Measurements from ENCODE around the gene RBBP8NL. TPM values are rescaled to one million over a fixed set of nuclear protein-coding genes. Genes with fewer than 3 reads are reported as not detected.

Gene RBBP8NL
- polyA plus RNA-seq, 3 donors, result not detected

DNA sequence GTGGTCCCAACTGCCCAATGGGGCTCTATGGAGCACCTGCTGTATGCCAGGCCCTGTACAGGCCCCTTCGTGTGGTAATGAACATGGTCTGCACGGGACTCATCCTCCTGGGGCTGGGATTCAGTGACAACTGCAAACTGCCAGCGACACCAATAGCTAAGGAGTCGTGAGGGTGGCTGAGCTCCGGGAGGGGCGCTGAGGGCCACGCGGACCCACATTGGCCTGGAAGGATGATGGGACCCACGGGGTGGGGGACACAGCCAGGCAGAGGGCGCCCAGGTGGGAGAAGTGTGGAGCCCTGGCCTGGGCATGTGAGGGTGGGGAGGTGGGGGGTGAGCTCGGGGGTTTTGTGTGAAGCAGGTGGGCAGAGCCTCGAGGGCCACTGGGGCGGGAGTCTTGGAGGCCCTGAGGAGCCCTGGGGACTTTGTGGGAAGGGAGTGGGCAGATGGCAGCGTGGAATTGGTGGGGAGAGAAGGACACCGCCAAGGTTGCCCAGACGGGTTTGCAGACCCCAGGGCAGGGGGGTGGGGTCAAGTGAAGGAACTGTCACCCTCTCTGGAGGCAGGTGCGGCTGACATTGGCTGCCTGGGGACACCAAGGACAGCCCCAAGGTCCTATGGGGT, 26.0 kb upstream of the RBBP8NL start:
- Mint-ChIP-seq H3K36me3 (no peaks in the 10 kb centered on the region), H3K4me1 (no peaks in the 10 kb centered on the region), H3K27ac (no peak overlapping the region), H3K9me3 (peaks cover 0 to 2% (median 0%) of the 10 kb centered on the region in 7 donors), H3K27me3 (ENCODE audit: low read depth in 3 of 3) (peaks cover 2 to 18% (median 7%) of the 10 kb centered on the region in 3 donors), H3K4me3 (no peak overlapping the region)
- no peak overlapping the region for H3K9ac ChIP-seq (ENCODE audit: insufficient read depth, low read length, poor library complexity, severe bottlenecking)
- WGBS (ENCODE audit: insufficient coverage), result 82% methylated on average over 16 of the region's 17 CpGs
- no peak overlapping the region for H3K4me3 ChIP-seq (replicated peaks in 1 of 3; ENCODE audit: low read depth in 2 of 3, low read length in 3 of 3)
- H3K9me3 ChIP-seq (replicated peaks in 1 of 2; ENCODE audit: control insufficient read depth in 1 of 2, insufficient read depth in 1 of 2, low read length in 2 of 2), result no peaks in the 10 kb centered on the region
- no peaks in the 10 kb centered on the region for H4K20me1 ChIP-seq (ENCODE audit: insufficient read depth, low read length)
- no peaks in the 10 kb centered on the region for H3K27me3 ChIP-seq (ENCODE audit: control insufficient read depth in 2 of 2, insufficient read depth in 2 of 2, low read length in 2 of 2)
- no peak overlapping the region for H2AFZ ChIP-seq (ENCODE audit: insufficient read depth, low read depth, low read length, poor library complexity, severe bottlenecking)
- no peak for DNase-seq
- no peaks in the 10 kb centered on the region for H3K79me2 ChIP-seq (ENCODE audit: insufficient read depth, low read length)
- H3K36me3 ChIP-seq (replicated peaks in 1 of 2; ENCODE audit: control insufficient read depth in 1 of 2, insufficient read depth in 2 of 2, low read length in 2 of 2), result no peaks in the 10 kb centered on the region
- TF ChIP-seq, protein P1, sequence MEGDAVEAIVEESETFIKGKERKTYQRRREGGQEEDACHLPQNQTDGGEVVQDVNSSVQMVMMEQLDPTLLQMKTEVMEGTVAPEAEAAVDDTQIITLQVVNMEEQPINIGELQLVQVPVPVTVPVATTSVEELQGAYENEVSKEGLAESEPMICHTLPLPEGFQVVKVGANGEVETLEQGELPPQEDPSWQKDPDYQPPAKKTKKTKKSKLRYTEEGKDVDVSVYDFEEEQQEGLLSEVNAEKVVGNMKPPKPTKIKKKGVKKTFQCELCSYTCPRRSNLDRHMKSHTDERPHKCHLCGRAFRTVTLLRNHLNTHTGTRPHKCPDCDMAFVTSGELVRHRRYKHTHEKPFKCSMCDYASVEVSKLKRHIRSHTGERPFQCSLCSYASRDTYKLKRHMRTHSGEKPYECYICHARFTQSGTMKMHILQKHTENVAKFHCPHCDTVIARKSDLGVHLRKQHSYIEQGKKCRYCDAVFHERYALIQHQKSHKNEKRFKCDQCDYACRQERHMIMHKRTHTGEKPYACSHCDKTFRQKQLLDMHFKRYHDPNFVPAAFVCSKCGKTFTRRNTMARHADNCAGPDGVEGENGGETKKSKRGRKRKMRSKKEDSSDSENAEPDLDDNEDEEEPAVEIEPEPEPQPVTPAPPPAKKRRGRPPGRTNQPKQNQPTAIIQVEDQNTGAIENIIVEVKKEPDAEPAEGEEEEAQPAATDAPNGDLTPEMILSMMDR (IDR thresholded peaks at IDR 0.05), result no peak
- intact Hi-C loops (cut with micrococcal nuclease), result no loop called here
- H3K4me2 ChIP-seq (replicated peaks; ENCODE audit: extremely low read depth, low read length, poor library complexity, severe bottlenecking), result no peak overlapping the region
- H3K27ac ChIP-seq (ENCODE audit: low read depth in 1 of 2, low read length in 2 of 2), result no peak overlapping the region
- no peaks in the 10 kb centered on the region for H3K4me1 ChIP-seq (ENCODE audit: control insufficient read depth in 1 of 2, insufficient read depth in 2 of 2, low read length in 2 of 2)

- Histone ChIP-seq H4K20me1 (ENCODE audit: insufficient read depth, low read length) (no peaks in the 10 kb centered on the region), H3K4me1 (ENCODE audit: control insufficient read depth in 1 of 2, insufficient read depth in 2 of 2, low read length in 2 of 2) (no peaks in the 10 kb centered on the region), H3K79me2 (ENCODE audit: insufficient read depth, low read length) (no peaks in the 10 kb centered on the region), H3K27ac (ENCODE audit: low read depth in 1 of 2, low read length in 2 of 2) (no peak overlapping the region), H3K4me3 (replicated peaks in 1 of 3; ENCODE audit: low read depth in 2 of 3, low read length in 3 of 3) (no peak overlapping the region), H3K27me3 (ENCODE audit: control insufficient read depth in 2 of 2, insufficient read depth in 2 of 2, low read length in 2 of 2) (no peaks in the 10 kb centered on the region), H3K4me2 (replicated peaks; ENCODE audit: extremely low read depth, low read length, poor library complexity, severe bottlenecking) (no peak overlapping the region), H3K9ac (ENCODE audit: insufficient read depth, low read length, poor library complexity, severe bottlenecking) (no peak overlapping the region), H2AFZ (ENCODE audit: insufficient read depth, low read depth, low read length, poor library complexity, severe bottlenecking) (no peak overlapping the region), H3K9me3 (replicated peaks in 1 of 2; ENCODE audit: control insufficient read depth in 1 of 2, insufficient read depth in 1 of 2, low read length in 2 of 2) (no peaks in the 10 kb centered on the region), H3K36me3 (replicated peaks in 1 of 2; ENCODE audit: control insufficient read depth in 1 of 2, insufficient read depth in 2 of 2, low read length in 2 of 2) (no peaks in the 10 kb centered on the region)
- intact Hi-C loops (cut with micrococcal nuclease), result no loop called here
- Mint-ChIP-seq H3K27ac (no peak overlapping the region), H3K9me3 (peaks cover 0 to 2% (median 0%) of the 10 kb centered on the region in 7 donors), H3K36me3 (no peaks in the 10 kb centered on the region), H3K4me1 (no peaks in the 10 kb centered on the region), H3K4me3 (no peak overlapping the region), H3K27me3 (ENCODE audit: low read depth in 3 of 3) (peaks cover under 1 to 18% (median 6%) of the 10 kb centered on the region in 3 donors)
- 86% methylated on average over 15 of the region's 18 CpGs for WGBS (ENCODE audit: insufficient coverage)
- no peak for DNase-seq
- TF ChIP-seq, protein P1 (IDR thresholded peaks at IDR 0.05), result no peak
Measured at GRCh38 chr20:62452475-62453095, 25.2 kb upstream of the RBBP8NL start.
